Measurements from ENCODE around the gene GPC2.

Gene GPC2

GRCh38 chr7:100213672-100214071 is 36.5 kb upstream of the GPC2 start:
- TF ChIP-seq SIN3A (IDR thresholded peaks at IDR 0.05; ENCODE audit: borderline replicate concordance, insufficient read depth, low read length), result no peak
- no peak for TF ChIP-seq POLR2AphosphoS5 (IDR thresholded peaks at IDR 0.05; ENCODE audit: low read depth, low read length)
- TF ChIP-seq FOXP2 (optimal IDR thresholded peaks at IDR 0.05; ENCODE audit: borderline replicate concordance, extremely low read depth, extremely low read length, insufficient read depth), result no peak
- TF ChIP-seq TAF1 (IDR thresholded peaks at IDR 0.05; ENCODE audit: borderline replicate concordance, insufficient read depth, low read length), result no peak
- no peak for TF ChIP-seq REST (IDR thresholded peaks at IDR 0.05; ENCODE audit: insufficient read depth in 1 of 2, low read depth in 2 of 2, low read length in 2 of 2)

- TF ChIP-seq POLR2AphosphoS5 (IDR thresholded peaks at IDR 0.05; ENCODE audit: low read depth, low read length), result no peak
- no peak for TF ChIP-seq REST (IDR thresholded peaks at IDR 0.05; ENCODE audit: insufficient read depth in 1 of 2, low read depth in 2 of 2, low read length in 2 of 2)
- no peak for TF ChIP-seq TAF1 (IDR thresholded peaks at IDR 0.05; ENCODE audit: borderline replicate concordance, insufficient read depth, low read length)
- no peak for TF ChIP-seq FOXP2 (optimal IDR thresholded peaks at IDR 0.05; ENCODE audit: borderline replicate concordance, extremely low read depth, extremely low read length, insufficient read depth)
- no peak for TF ChIP-seq SIN3A (IDR thresholded peaks at IDR 0.05; ENCODE audit: borderline replicate concordance, insufficient read depth, low read length)
These were observed 35.6 kb upstream of the GPC2 start for GRCh38 chr7:100212631-100213286.

DNA sequence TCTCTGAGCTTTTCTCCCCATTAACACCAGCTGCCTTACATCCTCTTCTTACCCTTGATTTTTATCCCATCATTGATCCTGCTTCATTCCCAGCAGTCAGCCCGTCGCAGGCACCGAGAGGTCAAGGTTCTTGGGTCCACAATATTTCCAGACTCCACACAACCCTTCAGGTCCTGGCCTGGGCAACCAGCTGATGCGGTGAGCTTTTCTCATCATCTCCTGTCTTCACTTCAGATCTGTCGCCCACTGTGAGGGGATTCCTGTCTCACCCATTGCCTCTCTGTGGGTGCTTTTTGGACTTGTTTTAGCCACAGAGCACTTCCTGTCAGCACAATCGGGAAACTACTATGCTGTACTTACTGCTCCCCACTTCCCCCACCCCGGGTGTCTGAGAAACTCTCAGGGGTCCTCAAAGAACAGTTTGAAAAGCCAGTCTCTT is 34.2 kb upstream of the GPC2 start:
- no peak for TF ChIP-seq SIN3A (IDR thresholded peaks at IDR 0.05; ENCODE audit: borderline replicate concordance, insufficient read depth, low read length)
- no peak for TF ChIP-seq REST (IDR thresholded peaks at IDR 0.05; ENCODE audit: insufficient read depth in 1 of 2, low read depth in 2 of 2, low read length in 2 of 2)
- TF ChIP-seq POLR2AphosphoS5 (IDR thresholded peaks at IDR 0.05; ENCODE audit: low read depth, low read length), result no peak
- TF ChIP-seq TAF1 (IDR thresholded peaks at IDR 0.05; ENCODE audit: borderline replicate concordance, insufficient read depth, low read length), result no peak
- no peak for TF ChIP-seq FOXP2 (optimal IDR thresholded peaks at IDR 0.05; ENCODE audit: borderline replicate concordance, extremely low read depth, extremely low read length, insufficient read depth)

DNA sequence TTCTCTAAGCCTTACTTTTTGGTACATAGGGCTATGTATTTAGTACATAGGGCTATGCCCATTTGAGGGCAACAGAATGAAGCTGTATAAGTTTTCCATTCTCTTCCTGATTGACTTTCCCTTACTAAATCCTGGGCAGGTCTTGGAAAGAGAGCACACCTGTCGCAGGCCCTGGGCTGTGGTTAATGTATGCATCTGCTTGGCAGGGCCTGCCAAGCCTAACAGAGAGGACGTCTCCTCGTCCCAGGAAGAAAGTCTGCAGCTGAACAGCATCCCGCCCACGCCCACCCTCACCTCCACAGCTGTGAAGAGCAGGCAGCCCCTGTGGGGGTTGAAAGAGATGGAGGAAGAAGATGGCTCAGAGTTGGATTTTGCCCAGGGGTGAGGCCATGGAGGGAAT is 33.6 kb upstream of the GPC2 start:
- TF ChIP-seq SIN3A (IDR thresholded peaks at IDR 0.05; ENCODE audit: borderline replicate concordance, insufficient read depth, low read length) (no peak), REST (IDR thresholded peaks at IDR 0.05; ENCODE audit: insufficient read depth in 1 of 2, low read depth in 2 of 2, low read length in 2 of 2) (no peak), FOXP2 (optimal IDR thresholded peaks at IDR 0.05; ENCODE audit: borderline replicate concordance, extremely low read depth, extremely low read length, insufficient read depth) (no peak), POLR2AphosphoS5 (IDR thresholded peaks at IDR 0.05; ENCODE audit: low read depth, low read length) (no peak), TAF1 (IDR thresholded peaks at IDR 0.05; ENCODE audit: borderline replicate concordance, insufficient read depth, low read length) (no peak)
